NCI-H748 (cell line): ENCODE data around the gene MAP3K4.

ENCODE experiments used
- DNase-seq: peaks from one replicate; lab custom pipeline; 2025; ENCODE audit not compliant: unreplicated experiment; lab: John Stamatoyannopoulos, UW

Gene MAP3K4

DNA sequence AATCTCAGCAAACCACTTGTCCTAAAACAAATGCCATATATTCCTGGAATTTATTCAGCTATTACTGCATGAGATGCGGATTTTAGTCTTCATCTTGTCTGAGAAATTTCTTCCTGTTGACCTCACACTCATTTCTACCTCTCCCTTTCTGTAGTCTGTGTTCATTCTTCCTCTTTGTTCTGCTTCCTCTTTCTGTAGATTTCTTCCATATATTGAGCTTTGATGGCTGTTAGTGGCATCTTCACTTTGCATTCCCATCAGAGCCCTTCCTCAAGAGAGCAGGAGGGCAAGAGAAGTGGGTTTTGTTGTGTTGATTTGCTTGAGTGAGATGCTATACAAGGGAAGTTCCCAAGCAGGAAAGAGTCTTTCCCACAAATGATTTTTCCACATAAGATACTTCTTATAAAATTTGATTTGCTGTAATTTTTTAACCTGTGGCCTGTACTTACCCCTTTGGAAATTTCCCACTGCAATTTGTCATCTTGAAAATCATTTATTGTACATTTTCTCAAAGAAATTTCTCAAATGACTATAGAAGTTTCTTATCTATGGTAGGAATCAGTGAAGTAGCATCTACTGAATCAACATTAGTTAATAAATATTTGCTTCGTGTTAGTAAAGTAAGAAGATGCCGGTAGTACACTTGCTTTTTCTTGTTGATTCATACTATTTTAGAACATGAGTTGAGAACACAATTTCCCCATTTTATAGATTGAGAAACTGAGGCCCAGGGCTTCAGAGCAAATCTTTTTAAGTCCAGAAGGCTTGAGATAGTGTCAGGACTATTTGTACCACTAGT is 43.8 kb downstream of the MAP3K4 start:
- DNase-seq, result no peak

DNA sequence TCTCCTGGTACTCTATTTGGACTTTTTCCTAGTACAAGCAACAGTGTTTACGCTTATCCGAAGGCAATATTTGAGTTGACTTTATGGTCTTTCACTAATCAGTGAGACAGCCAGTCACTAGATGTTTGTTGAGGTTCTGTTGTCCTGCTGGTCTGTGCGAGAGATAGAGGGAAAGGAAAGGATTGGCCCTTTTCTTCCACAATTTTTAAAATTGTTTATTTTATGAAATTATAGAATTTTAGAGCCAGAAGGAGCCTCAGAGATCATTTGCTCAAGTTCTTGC is 44.4 kb downstream of the MAP3K4 start:
- no peak for DNase-seq

DNA sequence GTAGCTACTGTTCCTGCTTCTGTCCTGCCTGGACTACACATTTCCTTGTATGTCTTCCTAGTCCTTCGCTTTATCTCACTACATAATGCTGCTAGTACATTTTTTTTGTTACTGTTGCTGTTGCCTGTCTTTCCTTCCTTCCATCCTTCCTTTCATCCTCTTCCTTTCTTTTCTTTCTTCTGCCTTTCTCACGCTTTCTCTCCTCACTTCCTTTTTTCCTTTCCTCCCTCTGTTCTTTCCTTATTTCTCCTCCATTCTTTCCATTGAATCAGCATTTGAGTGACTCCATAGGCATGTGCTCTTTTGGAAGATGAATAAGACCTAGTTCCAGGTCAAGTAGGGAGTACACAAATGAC is 46.3 kb downstream of the MAP3K4 start:
- DNase-seq, result no peak

DNA sequence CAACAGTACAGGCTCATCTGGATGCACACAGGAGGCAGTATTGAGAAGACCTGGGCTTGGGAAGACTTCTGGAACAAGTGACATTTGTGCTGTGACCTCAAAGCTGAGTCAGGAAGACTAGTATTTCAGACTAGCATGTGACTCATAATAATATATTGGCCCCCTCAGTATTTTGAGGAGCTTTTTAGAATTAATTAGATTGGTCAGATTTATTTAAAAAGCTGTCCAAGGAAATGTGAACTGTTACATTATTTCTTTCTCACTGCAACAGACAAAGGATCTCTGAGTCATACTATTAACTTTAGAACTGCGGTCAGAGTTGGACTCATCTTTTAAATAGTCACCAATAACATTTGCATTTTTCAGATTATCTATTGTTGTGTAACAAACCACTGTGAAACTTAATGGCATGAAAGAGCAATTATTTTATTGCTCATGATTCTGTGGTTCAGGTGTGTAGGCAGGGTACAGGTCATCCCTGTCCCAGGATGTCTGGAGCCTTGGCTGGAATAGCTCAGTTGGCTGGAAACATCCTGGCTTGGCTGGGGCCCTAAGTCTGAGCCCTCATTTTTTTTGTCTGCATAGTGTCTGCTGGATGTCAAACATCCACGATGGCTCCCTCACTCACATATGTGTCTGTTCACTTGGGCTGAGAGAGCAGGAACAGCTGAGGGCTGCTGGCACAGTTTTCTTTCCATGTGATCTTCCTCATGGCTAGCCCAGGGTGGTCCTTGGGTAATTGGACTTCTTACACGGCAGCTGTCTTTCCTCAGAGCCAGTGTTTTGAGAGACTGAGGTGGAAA is 46.9 kb downstream of the MAP3K4 start:
- DNase-seq, result no peak

DNA sequence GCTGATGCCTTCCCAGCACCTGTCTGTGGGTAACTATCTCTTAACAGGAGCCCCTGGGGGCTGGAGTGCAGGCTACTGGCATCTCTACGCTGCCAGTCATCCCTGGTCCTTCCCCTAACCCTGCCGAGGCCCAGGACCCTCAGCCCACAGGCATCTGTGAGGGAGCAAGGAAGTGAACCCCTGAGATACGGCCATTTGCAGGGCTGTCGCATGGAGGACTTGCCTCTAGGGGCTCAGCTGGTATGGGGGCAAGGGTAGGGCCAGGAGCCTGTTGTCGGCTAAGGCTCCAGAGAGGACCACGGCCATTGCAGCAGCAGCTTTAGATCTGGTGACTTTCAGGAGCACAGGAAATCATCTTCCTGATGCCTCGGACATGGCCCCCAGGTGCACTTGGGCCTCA is 49.7 kb downstream of the MAP3K4 start:
- DNase-seq, result no peak

DNA sequence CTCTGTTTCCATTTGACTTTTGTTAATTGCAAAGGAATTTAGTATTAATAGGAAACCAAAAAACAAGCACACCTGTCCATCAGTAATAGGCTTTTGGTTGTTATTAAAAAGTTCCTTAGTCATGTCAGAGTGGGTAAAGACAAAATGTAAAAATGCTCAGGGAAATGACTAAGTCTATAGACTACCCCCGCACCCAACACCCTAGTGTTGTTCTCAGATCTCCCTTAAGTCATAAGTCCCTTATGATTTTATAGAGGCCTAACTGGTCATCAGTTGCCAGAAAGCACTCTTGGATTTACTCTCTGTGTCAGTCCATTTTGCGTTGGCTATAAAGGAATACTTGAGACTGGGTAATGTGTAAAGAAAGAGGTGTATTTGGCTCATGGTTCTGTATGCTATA is 52.8 kb downstream of the MAP3K4 start:
- DNase-seq, result no peak

DNA sequence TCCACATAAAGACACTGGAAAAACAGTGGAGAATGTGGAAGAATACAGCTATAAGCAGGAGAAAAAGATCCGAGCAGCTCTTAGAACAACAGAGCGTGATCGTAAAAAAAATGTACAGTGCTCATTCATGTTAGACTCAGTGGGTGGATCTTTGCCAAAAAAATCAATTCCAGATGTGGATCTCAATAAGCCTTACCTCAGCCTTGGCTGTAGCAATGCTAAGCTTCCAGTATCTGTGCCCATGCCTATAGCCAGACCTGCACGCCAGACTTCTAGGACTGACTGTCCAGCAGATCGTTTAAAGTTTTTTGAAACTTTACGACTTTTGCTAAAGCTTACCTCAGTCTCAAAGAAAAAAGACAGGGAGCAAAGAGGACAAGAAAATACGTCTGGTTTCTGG is 57.1 kb downstream of the MAP3K4 start:
- no peak for DNase-seq

DNA sequence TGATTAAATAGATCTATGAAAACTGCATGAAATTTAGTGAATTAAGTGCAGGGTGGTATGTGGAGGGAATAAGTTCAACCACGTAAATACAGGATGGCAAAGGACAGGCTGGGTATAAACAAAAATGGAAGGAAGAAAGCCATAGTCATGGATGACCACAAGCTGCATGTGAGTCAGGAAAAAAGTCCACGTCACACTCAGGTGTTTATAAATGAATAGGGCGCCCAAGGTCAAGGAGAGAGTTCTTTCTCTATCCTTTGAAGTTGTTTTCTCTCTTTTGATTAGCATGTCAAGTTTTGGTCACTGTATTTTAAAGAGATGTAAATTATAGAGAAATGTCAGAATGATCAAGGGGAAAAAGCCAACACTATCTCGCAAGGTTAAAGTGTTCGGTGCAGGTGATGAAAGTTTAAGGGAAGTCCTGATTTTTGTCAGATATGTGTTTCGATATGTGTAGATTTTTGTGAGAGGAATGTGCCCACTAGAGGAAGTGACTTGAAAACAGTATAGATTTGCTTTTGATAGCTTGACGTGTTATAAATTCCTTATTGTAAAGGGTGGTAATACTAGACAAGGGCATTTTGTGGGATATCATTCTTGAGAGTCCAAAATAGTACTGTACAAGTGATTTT is 58.7 kb downstream of the MAP3K4 start:
- DNase-seq, result no peak

DNA sequence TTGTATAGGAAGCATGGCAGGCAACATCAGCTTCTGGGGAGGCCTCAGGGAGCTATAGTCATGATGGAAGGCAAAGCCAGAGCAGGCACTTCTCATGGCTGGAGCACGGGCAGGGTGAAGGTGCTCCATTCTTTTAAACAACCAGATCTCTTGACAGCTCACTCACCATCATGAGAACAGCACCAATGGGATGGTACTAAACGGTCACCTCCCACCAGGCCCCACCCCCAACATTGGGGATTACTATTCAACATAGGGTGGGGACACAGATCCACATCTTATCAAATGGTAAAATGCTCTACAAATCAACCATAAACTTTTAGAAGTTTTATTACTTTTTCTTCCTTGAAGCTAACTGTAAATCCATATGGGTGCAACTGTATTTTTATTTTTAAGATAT is 61.5 kb downstream of the MAP3K4 start:
- no peak for DNase-seq

DNA sequence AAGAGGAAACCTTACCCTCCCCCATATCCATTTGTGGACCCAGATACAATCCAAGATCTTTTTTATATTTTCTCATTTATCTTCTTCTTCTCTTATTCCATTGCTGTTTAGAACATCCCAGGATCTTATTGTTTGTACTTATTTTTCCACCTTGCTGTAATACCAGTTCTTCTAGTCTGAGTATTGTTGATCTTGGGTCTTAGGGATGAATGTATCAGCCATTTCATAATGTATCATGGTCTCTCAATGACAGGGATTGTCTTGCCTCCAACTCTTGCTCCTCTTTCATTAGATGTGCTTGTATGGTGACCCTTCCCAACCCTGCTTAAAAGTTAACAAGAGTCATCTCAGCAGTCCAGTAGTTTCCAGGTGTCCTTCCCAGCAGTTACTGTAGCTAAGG is 63.3 kb downstream of the MAP3K4 start:
- DNase-seq, result no peak

DNA sequence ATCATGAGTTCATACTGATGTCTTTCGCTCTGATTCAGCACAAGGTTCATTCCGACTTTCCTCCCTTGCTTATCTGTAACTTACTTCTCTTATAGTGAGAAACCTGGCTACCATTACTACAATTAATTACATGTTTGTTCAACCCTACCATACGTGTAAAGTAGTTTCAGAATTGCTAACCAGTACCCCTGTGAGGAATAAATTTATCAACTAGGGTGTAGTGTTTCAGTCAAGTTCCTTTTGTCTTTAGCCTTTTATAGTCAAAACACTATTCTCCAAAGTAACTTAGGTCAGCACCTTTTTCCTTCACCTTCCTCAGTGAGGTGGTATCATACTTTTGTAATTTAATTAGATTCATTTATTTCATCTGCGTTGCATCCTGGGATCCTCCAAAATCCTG is 64.9 kb downstream of the MAP3K4 start:
- peak; percentile 28 for DNase-seq

DNA sequence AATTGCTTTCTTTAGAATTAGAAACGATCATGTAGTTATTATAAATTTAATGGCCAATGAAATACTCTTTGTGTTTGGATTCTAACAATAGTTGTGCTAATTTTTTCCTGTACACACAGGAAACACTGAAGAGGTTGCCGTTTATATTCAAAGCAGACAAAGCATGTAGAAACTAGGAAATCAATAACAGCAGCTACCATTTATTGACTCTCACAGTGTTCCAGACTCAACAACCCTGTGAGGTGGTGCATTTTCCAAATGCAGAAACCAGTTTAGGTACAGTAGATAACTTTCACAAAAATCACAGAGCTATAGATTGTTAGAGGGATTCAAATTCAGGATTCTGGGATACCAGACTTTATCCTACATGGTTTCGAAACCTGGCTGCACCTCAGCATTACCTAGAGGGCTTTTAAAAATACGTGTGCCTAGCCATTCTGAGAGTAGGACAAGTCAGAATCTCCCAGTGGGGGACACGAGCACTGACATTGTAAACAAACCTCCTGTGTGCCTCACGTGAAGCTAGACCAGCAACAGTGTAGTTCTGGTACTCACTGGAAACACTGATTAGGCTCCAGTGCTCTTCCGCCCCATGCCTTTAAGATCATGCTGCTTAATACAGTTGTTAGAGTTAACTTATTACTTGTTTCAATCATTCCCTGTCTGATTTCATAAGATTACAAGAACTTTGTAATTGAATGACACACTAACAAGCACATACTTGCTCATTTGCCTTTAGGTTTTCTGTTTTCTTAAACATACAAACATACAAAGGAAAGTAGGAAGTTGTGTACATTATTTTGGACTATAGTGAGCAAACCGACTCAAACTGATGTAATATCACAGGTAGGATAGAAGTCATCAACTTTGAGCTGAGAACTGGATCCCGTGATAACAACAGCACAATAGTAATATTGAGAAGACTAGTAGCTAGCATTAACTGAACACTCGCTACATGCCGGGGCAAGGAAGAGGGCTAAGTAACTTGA is 65.8 kb downstream of the MAP3K4 start:
- DNase-seq, result peak; percentile 84

DNA sequence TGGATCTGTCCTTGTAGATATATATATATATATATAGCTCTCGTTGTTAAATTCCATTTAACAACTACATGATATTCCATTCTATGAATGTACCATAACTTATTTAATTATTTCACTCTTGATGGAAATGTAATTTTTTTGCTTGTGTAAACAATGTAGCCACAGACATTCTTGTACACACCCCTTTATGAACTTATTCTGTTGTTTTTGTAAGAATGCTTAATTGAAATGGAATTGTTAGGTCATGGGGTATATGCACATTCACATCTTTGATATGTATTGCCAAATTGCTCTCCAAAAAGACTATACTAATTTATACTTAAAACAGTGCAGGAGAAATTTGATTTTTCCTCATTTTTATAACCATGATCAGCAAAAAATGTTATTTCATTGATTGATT is 67.2 kb downstream of the MAP3K4 start:
- DNase-seq, result no peak

DNA sequence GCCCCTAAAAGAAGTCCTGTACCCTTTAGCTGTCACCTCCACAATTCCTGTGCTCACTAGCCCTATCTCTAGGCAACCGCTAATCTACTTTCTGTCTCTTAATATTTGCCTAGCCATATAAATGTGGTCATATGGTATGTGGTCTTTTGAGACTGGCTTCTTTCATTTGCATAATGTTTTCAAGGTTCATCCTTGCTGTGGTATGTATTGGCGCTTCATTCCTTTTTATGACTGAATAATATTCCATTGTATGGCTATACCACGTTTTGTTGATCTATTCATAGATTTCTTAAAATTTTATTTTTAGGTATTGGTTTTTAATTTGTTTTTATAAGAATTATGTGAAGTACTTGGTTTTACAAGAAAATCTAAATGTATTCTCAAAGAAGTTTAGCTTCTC is 70.0 kb downstream of the MAP3K4 start:
- DNase-seq, result no peak

DNA sequence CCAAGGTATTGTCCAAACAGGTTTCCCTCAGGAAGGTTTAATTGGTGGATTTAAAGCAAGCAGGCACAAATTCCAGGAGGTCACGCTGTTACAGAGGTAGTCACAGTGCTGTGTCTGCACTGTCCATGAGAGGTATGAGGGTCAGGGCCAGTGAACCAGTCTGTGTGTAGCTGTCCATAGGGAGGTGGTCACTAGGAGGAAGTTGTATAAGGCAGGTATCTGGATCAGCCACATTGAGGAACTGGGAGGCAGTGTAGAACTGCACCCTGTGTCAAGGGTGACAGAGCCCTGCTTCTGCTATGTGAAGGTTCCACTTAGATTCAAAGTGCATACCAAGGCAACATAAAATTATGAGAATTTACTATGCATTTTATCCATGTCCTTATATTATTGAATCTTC is 73.3 kb downstream of the MAP3K4 start:
- DNase-seq, result no peak

DNA sequence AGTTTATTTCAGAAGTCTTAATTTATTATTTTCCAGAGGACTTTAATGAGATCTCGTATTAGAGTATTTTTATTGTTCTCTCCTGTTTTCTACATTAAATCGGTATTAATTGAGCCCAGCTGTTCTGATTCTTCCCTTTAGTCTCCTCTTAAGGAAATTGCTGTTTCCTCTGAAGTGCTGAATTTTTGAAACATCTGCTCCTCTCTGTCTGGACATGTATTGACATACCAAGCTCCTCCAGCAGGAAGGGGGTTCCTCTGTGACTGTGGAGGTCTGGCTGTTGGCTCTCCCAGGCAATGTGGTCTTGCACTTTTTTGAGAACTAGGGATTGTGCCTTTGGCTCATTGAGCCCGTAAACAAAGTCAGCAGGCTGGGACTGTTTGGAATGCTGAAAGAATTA is 74.9 kb downstream of the MAP3K4 start:
- DNase-seq, result peak; percentile 60

DNA sequence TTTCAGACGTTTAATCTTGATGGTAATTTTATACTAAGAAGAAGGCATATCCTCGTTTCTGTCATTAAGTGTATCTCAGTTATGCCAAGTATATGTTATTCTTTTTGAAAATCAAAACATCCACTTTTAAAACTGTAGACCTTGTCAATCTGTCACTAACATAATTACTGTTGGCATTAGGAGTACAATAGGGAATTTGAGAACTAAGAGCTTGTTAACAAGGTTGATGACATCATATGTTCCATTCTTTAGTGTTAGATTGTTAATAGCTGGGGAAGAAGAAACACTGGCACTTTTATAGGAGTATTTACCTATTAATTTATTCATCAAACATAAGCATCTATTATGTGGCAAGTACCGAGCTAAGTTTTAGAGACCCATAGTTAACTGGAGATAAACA is 76.2 kb downstream of the MAP3K4 start:
- peak; percentile 92 for DNase-seq

DNA sequence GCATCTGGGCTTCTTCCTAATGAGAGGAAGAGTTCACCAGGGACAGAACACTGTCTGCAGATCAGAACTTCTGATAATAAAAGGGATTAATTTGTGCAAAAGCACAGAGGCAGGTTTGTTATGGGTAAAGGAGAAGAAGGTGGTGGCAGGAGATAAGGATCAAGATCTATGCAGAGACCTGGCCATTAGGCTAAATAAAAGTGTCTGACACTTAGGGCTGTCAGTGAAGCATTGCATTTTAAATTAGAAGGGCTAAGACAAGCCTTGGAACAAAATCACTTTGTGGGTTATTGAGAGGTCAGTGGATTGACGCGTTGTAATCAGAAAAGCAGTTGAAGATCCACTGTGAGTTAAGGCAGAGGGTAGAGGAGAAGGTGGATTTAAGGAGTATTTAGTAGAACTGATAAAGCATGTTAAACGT is 76.8 kb downstream of the MAP3K4 start:
- DNase-seq, result no peak

DNA sequence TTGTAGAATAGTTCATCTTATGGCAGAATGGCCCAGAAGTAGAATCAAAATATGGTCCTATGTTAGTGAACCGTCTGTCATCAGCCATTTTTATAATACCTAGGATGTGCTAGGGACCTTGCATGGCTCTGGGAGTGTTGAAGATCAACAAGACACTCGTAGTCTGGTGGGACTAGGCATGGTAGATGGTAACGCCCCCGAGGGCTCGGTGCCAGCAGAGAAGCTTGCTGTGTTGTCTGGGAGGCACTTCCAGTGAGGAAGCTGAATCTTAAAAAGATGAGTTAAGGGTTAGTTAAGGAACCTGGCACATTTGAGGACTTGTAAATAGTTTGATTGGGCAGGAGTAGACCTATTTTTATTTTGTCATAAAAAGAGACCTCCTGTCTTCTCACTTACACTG is 82.4 kb downstream of the MAP3K4 start:
- no peak for DNase-seq

DNA sequence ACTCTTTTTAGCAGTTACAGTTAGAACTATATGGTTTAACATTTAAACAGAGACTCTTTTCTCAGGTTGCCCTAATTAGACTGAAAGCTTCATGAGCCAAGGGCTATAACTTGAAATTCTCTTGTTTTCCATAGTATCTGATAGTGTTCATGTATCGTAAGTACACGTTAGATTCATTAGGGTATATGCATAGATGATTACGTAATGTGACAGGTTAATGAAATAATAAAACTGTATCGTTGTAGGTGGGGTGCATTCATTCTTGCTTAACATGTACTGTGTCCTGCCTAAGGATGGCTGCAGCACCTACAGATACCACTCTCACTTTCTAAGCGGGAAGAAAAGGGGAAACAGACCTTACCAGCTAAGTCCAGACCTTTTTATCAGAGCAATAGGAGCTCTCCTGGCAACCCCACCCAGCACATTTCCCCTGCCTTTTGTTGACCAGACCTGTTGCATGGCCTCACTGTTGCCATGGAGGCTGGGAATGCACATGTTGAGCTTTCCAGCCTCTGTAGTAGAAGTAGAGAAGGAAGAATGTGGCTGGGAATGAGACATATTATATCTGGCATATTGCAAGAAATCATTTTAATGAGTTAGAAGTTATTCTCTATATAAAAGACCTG is 83.0 kb downstream of the MAP3K4 start:
- DNase-seq, result peak; percentile 32

DNA sequence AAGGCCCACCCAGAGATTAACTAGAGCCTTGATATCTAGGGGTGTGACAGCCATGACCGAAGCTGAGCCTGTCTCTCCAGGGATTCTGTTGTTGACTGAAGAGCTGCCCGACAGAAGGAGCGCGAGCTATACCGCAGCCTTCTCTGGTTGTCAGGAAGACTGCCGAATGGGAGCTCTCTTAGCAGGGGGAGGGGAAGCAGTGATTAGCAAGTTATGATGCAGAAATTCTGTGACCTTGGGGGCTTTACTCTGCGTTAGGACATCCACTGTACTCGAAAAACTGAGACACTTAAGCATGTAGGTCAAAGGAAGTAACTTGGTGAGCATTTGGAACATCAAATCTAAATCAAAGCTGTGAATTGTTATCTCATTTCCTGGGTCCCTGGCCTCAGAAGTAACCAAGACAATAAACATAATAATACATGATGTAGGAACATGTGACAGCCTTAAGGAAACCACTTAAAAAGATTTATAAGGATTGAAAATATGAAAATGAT is 84.7 kb downstream of the MAP3K4 start:
- no peak for DNase-seq
